OCI-LY3 (cell line): Measurements from ENCODE around the gene SESN3.
"Not testable (repeated sequence)": the region's sequence is repeated elsewhere in the genome, so short reads cannot be mapped to it uniquely, and the experiment has no call there.

Source experiments
- H2AFZ ChIP-seq: fragments of 200-600, 300-600 bp; shearing (Covaris generic); 2 replicates; pipeline ENCODE4 v1.6.0; 2014; ENCODE audit warnings: antibody characterized with exemption, low read depth, low read length
- H3K27ac ChIP-seq: fragments of 200-600, 300-600 bp; sonication (generic); 2 replicates; pipeline ENCODE4 v1.5.1; 2014; ENCODE audit warnings: mild to moderate bottlenecking, low read length, moderate library complexity, mixed read lengths
- H3K27me3 ChIP-seq: fragments of 200-600, 300-600 bp; sonication (generic); 2 replicates; pipeline ENCODE4 v1.6.1; 2014; ENCODE audit warnings: low read depth, low read length, mixed read lengths
- H3K36me3 ChIP-seq: fragments of 200-600, 300-600 bp; sonication (generic); replicated peaks from 2 replicates; pipeline ENCODE3; 2014; ENCODE audit warnings: low read depth, low read length, mixed read lengths
- H3K4me1 ChIP-seq: fragments of 300-600, 200-600 bp; sonication (generic); 2 replicates; pipeline ENCODE4 v1.6.1; 2014; ENCODE audit warnings: low read length, mixed read lengths
- H3K4me2 ChIP-seq: fragments of 200-600, 300-600 bp; sonication (generic); 2 replicates; pipeline ENCODE4 v1.6.1; 2014; ENCODE audit warnings: low read length, mixed read lengths
- H3K4me3 ChIP-seq: fragments of 300-600, 200-600 bp; sonication (generic); 2 replicates; pipeline ENCODE4 v1.5.1; 2014; ENCODE audit warnings: antibody characterized with exemption, mild to moderate bottlenecking, low read length, moderate library complexity
- H3K79me2 ChIP-seq: fragments of 300-600, 200-600 bp; shearing (Covaris generic); 2 replicates; pipeline ENCODE4 v1.6.1; 2014; ENCODE audit warnings: mild to moderate bottlenecking, low read length, mixed read lengths
- H3K9ac ChIP-seq: fragments of 300-600, 200-600 bp; shearing (Covaris generic); 2 replicates; pipeline ENCODE4 v1.6.0; 2014; ENCODE audit warnings: mild to moderate bottlenecking, low read length, moderate library complexity
- H3K9me3 ChIP-seq: fragments of 200-600, 300-600 bp; shearing (Covaris generic); 2 replicates; pipeline ENCODE4 v1.6.1; 2014; ENCODE audit warnings: low read length, mixed read lengths; ENCODE audit not compliant: insufficient read depth
- H4K20me1 ChIP-seq: fragments of 200-600, 300-600 bp; sonication (generic); 2 replicates; pipeline ENCODE4 v1.6.1; 2016; ENCODE audit warnings: low read length, mixed read lengths; ENCODE audit not compliant: insufficient read depth
- CTCF ChIP-seq: fragments of 200-600, 300-600 bp; sonication (generic); IDR thresholded peaks from 2 replicates; pipeline ENCODE4 v1.5.1; 2014; ENCODE audit warnings: antibody characterized with exemption, low read length, low read depth
- EZH2phosphoT487 ChIP-seq: fragments of 200-600 bp; shearing (Covaris generic); IDR thresholded peaks from 2 replicates; pipeline ENCODE4 v1.6.1; 2018; ENCODE audit warnings: antibody characterized with exemption, mixed run types, low read depth

The SESN3 gene

GRCh38 chr11:95222817-95223216 is 8.2 kb downstream of the SESN3 start:
- Histone ChIP-seq H3K27ac (no peak overlapping the region), H3K27me3 (no peaks in the 10 kb centered on the region), H3K9ac (no peak overlapping the region), H4K20me1 (no peaks in the 10 kb centered on the region; the same call in 1 of the 2 replicates), H3K79me2 (peaks cover 5% of the 10 kb centered on the region; the same call in 1 of the 2 replicates), H2AFZ (no peak overlapping the region), H3K9me3 (no peaks in the 10 kb centered on the region), H3K4me1 (peaks cover 6% of the 10 kb centered on the region), H3K4me2 (no peak overlapping the region), H3K36me3 (peaks cover 3% of the 10 kb centered on the region), H3K4me3 (no peak overlapping the region)
- TF ChIP-seq CTCF (no peak), EZH2phosphoT487 (no peak)

GRCh38 chr11:95219599-95219998 is 11.4 kb downstream of the SESN3 start:
- no peak overlapping the region for H3K4me2 ChIP-seq
- H3K9ac ChIP-seq: no peak overlapping the region
- H4K20me1 ChIP-seq: no peaks in the 10 kb centered on the region; the same call in 1 of the 2 replicates
- H3K4me3 ChIP-seq: no peak overlapping the region
- H3K4me1 ChIP-seq: peaks cover 6% of the 10 kb centered on the region
- peaks cover 2% of the 10 kb centered on the region for H3K36me3 ChIP-seq
- H3K27me3 ChIP-seq: no peaks in the 10 kb centered on the region
- no peak overlapping the region for H3K27ac ChIP-seq
- H2AFZ ChIP-seq: no peak overlapping the region
- peaks cover 5% of the 10 kb centered on the region; the same call in 1 of the 2 replicates for H3K79me2 ChIP-seq
- TF ChIP-seq EZH2phosphoT487 (no peak), CTCF (no peak)
- H3K9me3 ChIP-seq: no peaks in the 10 kb centered on the region

- no peak overlapping the region for H2AFZ ChIP-seq
- peaks cover 2% of the 10 kb centered on the region for H3K36me3 ChIP-seq
- peaks cover 2% of the 10 kb centered on the region; the same call in 1 of the 2 replicates for H3K79me2 ChIP-seq
- H3K27ac ChIP-seq: no peak overlapping the region
- H3K9me3 ChIP-seq: no peaks in the 10 kb centered on the region
- H3K4me3 ChIP-seq: no peak overlapping the region
- no peak for TF ChIP-seq EZH2phosphoT487
- no peak for TF ChIP-seq CTCF
- no peaks in the 10 kb centered on the region; the same call in 1 of the 2 replicates for H4K20me1 ChIP-seq
- H3K27me3 ChIP-seq: no peaks in the 10 kb centered on the region
- no peak overlapping the region for H3K4me2 ChIP-seq
- no peak overlapping the region for H3K9ac ChIP-seq
- H3K4me1 ChIP-seq: peaks cover 6% of the 10 kb centered on the region
Measured at GRCh38 chr11:95218149-95218548, 12.9 kb downstream of the SESN3 start.

- Histone ChIP-seq H3K9ac (no peak overlapping the region), H3K4me3 (no peak overlapping the region), H2AFZ (no peak overlapping the region), H3K4me1 (no peaks in the 10 kb centered on the region), H3K4me2 (no peak overlapping the region), H3K9me3 (no peaks in the 10 kb centered on the region), H4K20me1 (no peaks in the 10 kb centered on the region), H3K27ac (no peak overlapping the region), H3K36me3 (peaks cover 2% of the 10 kb centered on the region), H3K79me2 (no peaks in the 10 kb centered on the region), H3K27me3 (no peaks in the 10 kb centered on the region)
- TF ChIP-seq EZH2phosphoT487: no peak
- no peak for TF ChIP-seq CTCF
Measured at GRCh38 chr11:95212609-95213008, 18.4 kb downstream of the SESN3 start.

- H3K9me3 ChIP-seq, H2AFZ ChIP-seq, H3K27me3 ChIP-seq, H3K4me2 ChIP-seq, H3K4me3 ChIP-seq, H3K9ac ChIP-seq, H3K27ac ChIP-seq, H3K4me1 ChIP-seq, H3K36me3 ChIP-seq, H4K20me1 ChIP-seq, H3K79me2 ChIP-seq: not testable (repeated sequence)
Measured at GRCh38 chr11:95209535-95209934, 21.5 kb downstream of the SESN3 start.
